Measurements from ENCODE around the gene ZNF414. TPM values are rescaled to one million over a fixed set of nuclear protein-coding genes. Genes with fewer than 3 reads are reported as not detected.

The ZNF414 gene
- polyA plus RNA-seq, 1 donor (not counting 4 experiments of a cell fraction or from before 2014, with no cell fraction given) = 1.9 TPM

- dilution Hi-C loops (cut with MboI; ENCODE audit: extremely low pct_ligation_motif_present, low sequenced_read_pairs) = no loop called here
- DNase-seq (ENCODE audit: low read depth, low spot score) (no peak), FAIRE-seq (no peak)
- Histone ChIP-seq H3K9me3 (ENCODE audit: control insufficient read depth, low read depth, low read length) (no peaks in the 10 kb centered on the region), H3K9ac (ENCODE audit: control insufficient read depth, extremely low read depth, insufficient read depth, low read length) (no peak overlapping the region), H3K4me1 (ENCODE audit: control insufficient read depth, extremely low read depth, insufficient read depth, low read length) (no peaks in the 10 kb centered on the region), H3K79me2 (ENCODE audit: control insufficient read depth, insufficient read depth, low read length) (no peaks in the 10 kb centered on the region), H3K36me3 (ENCODE audit: control insufficient read depth in 2 of 2, extremely low read depth in 1 of 2, insufficient read depth in 2 of 2, low read length in 2 of 2) (no peaks in the 10 kb centered on the region), H2AFZ (ENCODE audit: control insufficient read depth, low read length) (no peak overlapping the region), H3K27me3 (ENCODE audit: control insufficient read depth, extremely low read depth, insufficient read depth, low read length) (no peaks in the 10 kb centered on the region), H4K20me1 (ENCODE audit: control insufficient read depth, extremely low read depth, insufficient read depth, low read length) (no peaks in the 10 kb centered on the region), H3K9me1 (ENCODE audit: control insufficient read depth, extremely low read depth, insufficient read depth, low read length) (no peaks in the 10 kb centered on the region), H3K4me3 (ENCODE audit: control insufficient read depth in 2 of 3, extremely low read depth in 1 of 3, insufficient read depth in 2 of 3, low read depth in 1 of 3, low read length in 3 of 3) (no peak overlapping the region), H3K27ac (ENCODE audit: control insufficient read depth, insufficient read depth, low read length) (no peak overlapping the region), H3K4me2 (ENCODE audit: control insufficient read depth, extremely low read depth, insufficient read depth, low read depth, low read length) (no peak overlapping the region)
- TF ChIP-seq CTCF (optimal IDR thresholded peaks at IDR 0.05 in 1 of 3, IDR thresholded peaks at IDR 0.05 in 1 of 3, conservative IDR thresholded peaks at IDR 0.05 in 1 of 3; ENCODE audit: extremely low read depth in 1 of 3, insufficient read depth in 2 of 3, low read length in 3 of 3) = no peak
- no peak for TF ChIP-seq EZH2 (IDR thresholded peaks at IDR 0.05; ENCODE audit: low read length)
Measured at GRCh38 chr19:8501516-8501915, 12.5 kb downstream of the ZNF414 start.

GRCh38 chr19:8500158-8500557, 13.8 kb downstream of the ZNF414 start:
- Histone ChIP-seq H3K9me3 (ENCODE audit: control insufficient read depth, low read depth, low read length) (no peaks in the 10 kb centered on the region), H3K9ac (ENCODE audit: control insufficient read depth, extremely low read depth, insufficient read depth, low read length) (no peak overlapping the region), H3K36me3 (ENCODE audit: control insufficient read depth in 2 of 2, extremely low read depth in 1 of 2, insufficient read depth in 2 of 2, low read length in 2 of 2) (no peaks in the 10 kb centered on the region), H3K4me1 (ENCODE audit: control insufficient read depth, extremely low read depth, insufficient read depth, low read length) (no peaks in the 10 kb centered on the region), H3K27me3 (ENCODE audit: control insufficient read depth, extremely low read depth, insufficient read depth, low read length) (no peaks in the 10 kb centered on the region), H3K79me2 (ENCODE audit: control insufficient read depth, insufficient read depth, low read length) (no peaks in the 10 kb centered on the region), H3K4me3 (ENCODE audit: control insufficient read depth in 2 of 3, extremely low read depth in 1 of 3, insufficient read depth in 2 of 3, low read depth in 1 of 3, low read length in 3 of 3) (no peak overlapping the region), H3K27ac (ENCODE audit: control insufficient read depth, insufficient read depth, low read length) (no peak overlapping the region), H3K9me1 (ENCODE audit: control insufficient read depth, extremely low read depth, insufficient read depth, low read length) (no peaks in the 10 kb centered on the region), H3K4me2 (ENCODE audit: control insufficient read depth, extremely low read depth, insufficient read depth, low read depth, low read length) (no peak overlapping the region), H2AFZ (ENCODE audit: control insufficient read depth, low read length) (no peak overlapping the region), H4K20me1 (ENCODE audit: control insufficient read depth, extremely low read depth, insufficient read depth, low read length) (no peaks in the 10 kb centered on the region)
- FAIRE-seq (no peak), DNase-seq (ENCODE audit: low read depth, low spot score) (no peak)
- dilution Hi-C loops (cut with MboI; ENCODE audit: extremely low pct_ligation_motif_present, low sequenced_read_pairs) = no loop called here
- TF ChIP-seq CTCF (optimal IDR thresholded peaks at IDR 0.05 in 1 of 3, IDR thresholded peaks at IDR 0.05 in 1 of 3, conservative IDR thresholded peaks at IDR 0.05 in 1 of 3; ENCODE audit: extremely low read depth in 1 of 3, insufficient read depth in 2 of 3, low read length in 3 of 3) (no peak), EZH2 (IDR thresholded peaks at IDR 0.05; ENCODE audit: low read length) (no peak)
